ENCODE measurements around the gene RASSF4.

Gene RASSF4

GRCh38 chr10:44990965-44991364 lies 31.4 kb downstream of the RASSF4 start:
- Histone ChIP-seq H3K4me1 (ENCODE audit: insufficient read depth, low read length) (no peaks in the 10 kb centered on the region), H2AFZ (ENCODE audit: low read depth, low read length) (no peak overlapping the region), H3K36me3 (ENCODE audit: insufficient read depth, low read length) (peaks cover 3% of the 10 kb centered on the region), H3K27me3 (ENCODE audit: insufficient read depth, low read length) (no peaks in the 10 kb centered on the region), H3K9me3 (ENCODE audit: low read length) (no peaks in the 10 kb centered on the region), H3K4me3 (ENCODE audit: low read length) (no peak overlapping the region)

GRCh38 chr10:44991571-44991970 lies 32.0 kb downstream of the RASSF4 start:
- Histone ChIP-seq H2AFZ (ENCODE audit: low read depth, low read length) (no peak overlapping the region), H3K9me3 (ENCODE audit: low read length) (no peaks in the 10 kb centered on the region), H3K27me3 (ENCODE audit: insufficient read depth, low read length) (no peaks in the 10 kb centered on the region), H3K4me3 (ENCODE audit: low read length) (no peak overlapping the region), H3K36me3 (ENCODE audit: insufficient read depth, low read length) (no peaks in the 10 kb centered on the region), H3K4me1 (ENCODE audit: insufficient read depth, low read length) (no peaks in the 10 kb centered on the region)

GRCh38 chr10:44992070-44992731 lies 32.6 kb downstream of the RASSF4 start:
- H3K4me1 ChIP-seq (ENCODE audit: insufficient read depth, low read length) = no peaks in the 10 kb centered on the region
- no peaks in the 10 kb centered on the region for H3K36me3 ChIP-seq (ENCODE audit: insufficient read depth, low read length)
- H3K9me3 ChIP-seq (ENCODE audit: low read length) = no peaks in the 10 kb centered on the region
- H2AFZ ChIP-seq (ENCODE audit: low read depth, low read length) = no peak overlapping the region
- H3K27me3 ChIP-seq (ENCODE audit: insufficient read depth, low read length) = no peaks in the 10 kb centered on the region
- no peak overlapping the region for H3K4me3 ChIP-seq (ENCODE audit: low read length)

- H3K4me1 ChIP-seq (ENCODE audit: insufficient read depth, low read length) = no peaks in the 10 kb centered on the region
- H3K27me3 ChIP-seq (ENCODE audit: insufficient read depth, low read length) = no peaks in the 10 kb centered on the region
- no peak overlapping the region for H2AFZ ChIP-seq (ENCODE audit: low read depth, low read length)
- no peak overlapping the region for H3K4me3 ChIP-seq (ENCODE audit: low read length)
- H3K9me3 ChIP-seq (ENCODE audit: low read length) = no peaks in the 10 kb centered on the region
- no peaks in the 10 kb centered on the region for H3K36me3 ChIP-seq (ENCODE audit: insufficient read depth, low read length)
Measured at GRCh38 chr10:44992732-44993225, 33.2 kb downstream of the RASSF4 start.

GRCh38 chr10:44993226-44993921 lies 33.8 kb downstream of the RASSF4 start:
- Histone ChIP-seq H3K36me3 (ENCODE audit: insufficient read depth, low read length) (no peaks in the 10 kb centered on the region), H3K27me3 (ENCODE audit: insufficient read depth, low read length) (no peaks in the 10 kb centered on the region), H3K9me3 (ENCODE audit: low read length) (no peaks in the 10 kb centered on the region), H3K4me1 (ENCODE audit: insufficient read depth, low read length) (no peaks in the 10 kb centered on the region), H2AFZ (ENCODE audit: low read depth, low read length) (no peak overlapping the region), H3K4me3 (ENCODE audit: low read length) (no peak overlapping the region)

- Histone ChIP-seq H3K27me3 (ENCODE audit: insufficient read depth, low read length) (no peaks in the 10 kb centered on the region), H2AFZ (ENCODE audit: low read depth, low read length) (no peak overlapping the region), H3K36me3 (ENCODE audit: insufficient read depth, low read length) (no peaks in the 10 kb centered on the region), H3K9me3 (ENCODE audit: low read length) (no peaks in the 10 kb centered on the region), H3K4me1 (ENCODE audit: insufficient read depth, low read length) (no peaks in the 10 kb centered on the region), H3K4me3 (ENCODE audit: low read length) (no peak overlapping the region)
Measured at GRCh38 chr10:44993922-44994751, 34.5 kb downstream of the RASSF4 start.

- H3K36me3 ChIP-seq (ENCODE audit: insufficient read depth, low read length) = no peaks in the 10 kb centered on the region
- no peaks in the 10 kb centered on the region for H3K27me3 ChIP-seq (ENCODE audit: insufficient read depth, low read length)
- no peaks in the 10 kb centered on the region for H3K9me3 ChIP-seq (ENCODE audit: low read length)
- peaks cover 1% of the 10 kb centered on the region for H3K4me1 ChIP-seq (ENCODE audit: insufficient read depth, low read length)
- no peak overlapping the region for H2AFZ ChIP-seq (ENCODE audit: low read depth, low read length)
- no peak overlapping the region for H3K4me3 ChIP-seq (ENCODE audit: low read length)
Measured at GRCh38 chr10:44994752-44995530, 35.3 kb downstream of the RASSF4 start.

- no peaks in the 10 kb centered on the region for H3K36me3 ChIP-seq (ENCODE audit: insufficient read depth, low read length)
- peaks cover 6% of the 10 kb centered on the region for H3K4me1 ChIP-seq (ENCODE audit: insufficient read depth, low read length)
- H2AFZ ChIP-seq (ENCODE audit: low read depth, low read length) = no peak overlapping the region
- H3K27me3 ChIP-seq (ENCODE audit: insufficient read depth, low read length) = no peaks in the 10 kb centered on the region
- H3K9me3 ChIP-seq (ENCODE audit: low read length) = no peaks in the 10 kb centered on the region
- no peak overlapping the region for H3K4me3 ChIP-seq (ENCODE audit: low read length)
Measured at GRCh38 chr10:44995581-44995913, 35.9 kb downstream of the RASSF4 start.

- Histone ChIP-seq H3K4me3 (ENCODE audit: low read length) (no peak overlapping the region), H3K36me3 (ENCODE audit: insufficient read depth, low read length) (no peaks in the 10 kb centered on the region), H2AFZ (ENCODE audit: low read depth, low read length) (no peak overlapping the region), H3K27me3 (ENCODE audit: insufficient read depth, low read length) (no peaks in the 10 kb centered on the region), H3K4me1 (ENCODE audit: insufficient read depth, low read length) (peaks cover 6% of the 10 kb centered on the region), H3K9me3 (ENCODE audit: low read length) (no peaks in the 10 kb centered on the region)
Measured at GRCh38 chr10:44995914-44996669, 36.5 kb downstream of the RASSF4 start.

- H3K4me3 ChIP-seq (ENCODE audit: low read length) = no peak overlapping the region
- no peaks in the 10 kb centered on the region for H3K27me3 ChIP-seq (ENCODE audit: insufficient read depth, low read length)
- H2AFZ ChIP-seq (ENCODE audit: low read depth, low read length) = no peak overlapping the region
- H3K9me3 ChIP-seq (ENCODE audit: low read length) = no peaks in the 10 kb centered on the region
- H3K36me3 ChIP-seq (ENCODE audit: insufficient read depth, low read length) = no peaks in the 10 kb centered on the region
- peaks cover 12% of the 10 kb centered on the region for H3K4me1 ChIP-seq (ENCODE audit: insufficient read depth, low read length)
Measured at GRCh38 chr10:44997105-44997748, 37.6 kb downstream of the RASSF4 start.

- Histone ChIP-seq H3K4me1 (ENCODE audit: insufficient read depth, low read length) (peaks cover 12% of the 10 kb centered on the region), H3K36me3 (ENCODE audit: insufficient read depth, low read length) (peaks cover 2% of the 10 kb centered on the region), H3K27me3 (ENCODE audit: insufficient read depth, low read length) (no peaks in the 10 kb centered on the region)
Measured at GRCh38 chr10:44998146-44998631, 38.6 kb downstream of the RASSF4 start.

More at GRCh38 chr10:44998146-44998631, 38.6 kb downstream of the RASSF4 start:
- Histone ChIP-seq H3K4me3 (ENCODE audit: low read length) (no peak overlapping the region), H3K9me3 (ENCODE audit: low read length) (peaks cover under 1% of the 10 kb centered on the region), H2AFZ (ENCODE audit: low read depth, low read length) (no peak overlapping the region)

Measured in neuron (in vitro differentiated cells).